Activated CD8-positive, alpha-beta memory T cell treated with anti-CD3 and anti-CD28 coated beads for 24 hours (primary cell): ENCODE measurements around the gene RNF25.

ENCODE experiments used
- DNase-seq: peaks from one replicate; pipeline ENCODE4 v3.0.0-alpha.2; 2020

Gene RNF25

GRCh38 chr2:218622606-218623365 is 49.0 kb downstream of the RNF25 start:
- DNase-seq: no peak

DNA sequence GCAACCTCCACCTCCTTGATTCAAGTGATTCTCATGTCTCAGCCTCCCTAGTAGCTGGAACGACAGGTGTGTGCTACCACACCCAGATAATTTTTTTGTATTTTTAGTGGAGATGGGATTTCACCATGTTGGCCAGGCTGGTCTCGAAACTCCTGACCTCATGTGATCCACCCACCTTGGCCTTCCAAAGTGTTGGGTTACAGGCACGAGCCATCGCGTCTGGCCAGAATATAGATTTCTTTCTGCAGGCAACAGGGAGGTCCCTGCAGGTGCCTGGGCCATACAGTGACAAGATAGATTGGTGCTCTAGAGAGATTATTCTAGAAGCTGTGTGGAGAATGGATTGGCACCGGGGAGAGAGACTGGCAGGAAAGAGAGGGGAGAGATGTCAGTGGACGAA is 50.8 kb downstream of the RNF25 start:
- DNase-seq: no peak

GRCh38 chr2:218618102-218618860 is 53.5 kb downstream of the RNF25 start:
- DNase-seq: no peak

DNA sequence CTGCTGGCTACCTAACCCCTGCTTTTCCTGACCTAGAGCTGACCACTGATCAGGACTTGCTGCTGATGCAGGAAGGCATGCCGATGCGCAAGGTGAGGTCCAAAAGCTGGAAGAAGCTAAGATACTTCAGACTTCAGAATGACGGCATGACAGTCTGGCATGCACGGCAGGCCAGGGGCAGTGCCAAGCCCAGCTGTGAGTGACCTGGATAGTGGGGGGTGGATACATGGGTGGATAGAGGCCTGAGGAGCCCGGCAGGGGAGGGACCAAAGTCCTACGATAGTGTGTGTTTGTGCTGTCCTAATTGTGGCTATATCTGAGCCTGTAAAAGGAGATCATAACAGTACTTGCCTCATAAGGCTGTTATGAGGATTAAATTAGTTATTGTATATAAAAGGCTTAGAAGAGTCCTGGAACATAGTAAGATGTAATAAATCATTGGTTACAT is 55.9 kb downstream of the RNF25 start:
- no peak for DNase-seq
